ENCODE results near the gene DGKA. TPM values are rescaled to one million over a fixed set of nuclear protein-coding genes. Genes with fewer than 3 reads are reported as not detected.

The DGKA gene
- total RNA-seq, 1 donor from 2014 or later, result 27.0 TPM

DNA sequence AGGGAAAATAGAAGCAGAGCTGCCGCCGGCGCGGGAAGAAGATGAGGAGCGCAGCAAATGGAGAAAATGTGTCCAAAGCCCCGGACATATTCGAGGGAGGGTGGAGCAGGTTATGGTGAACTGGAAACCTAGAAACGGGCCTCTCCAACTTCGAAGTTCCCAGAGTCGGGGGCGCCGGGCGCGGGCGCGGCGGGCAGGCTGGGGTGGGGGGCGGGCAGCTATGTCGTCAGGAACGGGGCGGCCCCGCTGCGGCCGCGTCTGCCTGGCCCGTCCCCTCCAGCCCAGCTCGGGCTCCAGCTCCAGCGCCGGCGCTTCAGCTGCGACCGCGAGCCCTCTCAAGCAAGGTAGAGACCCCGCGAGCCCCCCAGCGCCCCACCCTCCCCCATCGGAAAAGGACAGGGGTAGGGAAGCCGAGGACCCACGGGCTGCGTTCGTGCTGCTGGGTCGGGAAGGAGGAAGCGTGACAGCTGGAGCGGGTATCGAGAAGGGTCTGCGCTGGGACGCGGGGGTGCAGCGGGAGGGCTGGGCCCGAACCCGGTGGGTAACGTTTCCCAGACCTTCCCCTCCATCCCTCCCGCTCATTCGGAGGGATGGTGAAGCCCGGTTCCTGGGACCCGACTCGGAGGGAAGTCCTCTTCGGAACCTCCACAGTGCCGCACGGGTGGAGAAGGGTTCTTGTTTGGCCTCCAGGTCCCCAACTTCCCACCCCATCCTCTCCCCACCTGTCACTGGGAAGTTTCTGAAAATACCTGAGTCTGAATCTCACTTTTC, 1.0 kb downstream of the DGKA start:
- Histone ChIP-seq H3K4me2 (peak overlapping the region; percentile 97), H3K9me3 (ENCODE audit: low read depth) (no peaks in the 10 kb centered on the region), H3K9ac (peak overlapping the region; percentile 33), H3K4me1 (no peaks in the 10 kb centered on the region), H3K27ac (no peak overlapping the region), H3K79me2 (ENCODE audit: low read depth) (peaks cover 11% of the 10 kb centered on the region), H3F3A (ENCODE audit: low read depth) (peaks cover 37% of the 10 kb centered on the region), H3K4me3 (peak overlapping the region; percentile 71), H3K27me3 (peaks cover 45% of the 10 kb centered on the region), H2AFZ (replicated peaks) (peak overlapping the region; percentile 95), H3K36me3 (no peaks in the 10 kb centered on the region), H4K20me1 (ENCODE audit: low read depth) (no peaks in the 10 kb centered on the region)
- Mint-ChIP-seq H3K27ac (peak overlapping the region; percentile 67), H3K4me1 (peaks cover 22% of the 10 kb centered on the region), H3K36me3 (no peaks in the 10 kb centered on the region), H3K4me3 (peak overlapping the region; percentile 89), H3K9me3 (no peaks in the 10 kb centered on the region), H3K27me3 (ENCODE audit: insufficient read depth, low read depth) (peaks cover 27% of the 10 kb centered on the region)
- TF ChIP-seq EZH2phosphoT487 (IDR thresholded peaks at IDR 0.05) (peak; percentile 38), CTCF (IDR thresholded peaks at IDR 0.05) (no peak), EZH2 (IDR thresholded peaks at IDR 0.05) (peak; percentile 52)
- peak; percentile 78 for DNase-seq (ENCODE audit: low spot score)

DNA sequence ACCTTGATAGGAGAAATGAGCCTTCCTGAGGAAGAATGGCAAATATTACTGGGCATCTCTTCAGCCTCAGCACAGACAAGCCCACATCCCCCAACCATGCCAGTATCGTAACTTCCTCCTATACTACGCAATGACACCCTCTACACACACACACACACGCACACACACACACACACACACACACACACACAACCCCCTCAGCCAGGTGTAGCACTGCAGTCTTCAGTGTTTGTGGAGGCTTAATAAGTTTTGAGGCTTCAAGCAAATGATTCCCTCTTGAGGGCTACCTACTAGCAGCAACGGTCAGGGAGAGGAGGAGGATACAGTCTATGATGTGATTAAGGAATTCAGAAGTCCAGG, 1.6 kb downstream of the DGKA start:
- Histone ChIP-seq H3K9ac (no peak overlapping the region), H3K36me3 (no peaks in the 10 kb centered on the region), H3K27ac (no peak overlapping the region), H4K20me1 (ENCODE audit: low read depth) (no peaks in the 10 kb centered on the region), H3K4me1 (no peaks in the 10 kb centered on the region), H3K27me3 (peaks cover 45% of the 10 kb centered on the region), H2AFZ (replicated peaks) (peak overlapping the region; percentile 95), H3K4me3 (peak overlapping the region; percentile 71), H3K79me2 (ENCODE audit: low read depth) (peaks cover 6% of the 10 kb centered on the region), H3K9me3 (ENCODE audit: low read depth) (no peaks in the 10 kb centered on the region), H3K4me2 (peak overlapping the region; percentile 97), H3F3A (ENCODE audit: low read depth) (peaks cover 31% of the 10 kb centered on the region)
- TF ChIP-seq EZH2 (IDR thresholded peaks at IDR 0.05) (peak; percentile 12), CTCF (IDR thresholded peaks at IDR 0.05) (no peak), EZH2phosphoT487 (IDR thresholded peaks at IDR 0.05) (no peak)
- peak overlapping the region; percentile 89 for H3K4me3 Mint-ChIP-seq
- H3K9me3 Mint-ChIP-seq, result no peaks in the 10 kb centered on the region
- DNase-seq (ENCODE audit: low spot score), result no peak
- H3K27ac Mint-ChIP-seq, result no peak overlapping the region
- H3K36me3 Mint-ChIP-seq, result no peaks in the 10 kb centered on the region
- H3K4me1 Mint-ChIP-seq, result peaks cover 22% of the 10 kb centered on the region
- H3K27me3 Mint-ChIP-seq (ENCODE audit: insufficient read depth, low read depth), result peaks cover 28% of the 10 kb centered on the region

GRCh38 chr12:55933169-55933798, 2.3 kb downstream of the DGKA start:
- H3K4me1 ChIP-seq, result no peaks in the 10 kb centered on the region
- H3K27ac ChIP-seq, result no peak overlapping the region
- no peaks in the 10 kb centered on the region for H3K9me3 ChIP-seq (ENCODE audit: low read depth)
- Mint-ChIP-seq H3K9me3 (no peaks in the 10 kb centered on the region), H3K27ac (no peak overlapping the region), H3K4me3 (peak overlapping the region; percentile 89), H3K4me1 (peaks cover 22% of the 10 kb centered on the region), H3K36me3 (no peaks in the 10 kb centered on the region), H3K27me3 (ENCODE audit: insufficient read depth, low read depth) (peaks cover 29% of the 10 kb centered on the region)
- no peaks in the 10 kb centered on the region for H4K20me1 ChIP-seq (ENCODE audit: low read depth)
- H3F3A ChIP-seq (ENCODE audit: low read depth), result peaks cover 24% of the 10 kb centered on the region
- no peak overlapping the region for H3K9ac ChIP-seq
- TF ChIP-seq CTCF (IDR thresholded peaks at IDR 0.05) (no peak), EZH2phosphoT487 (IDR thresholded peaks at IDR 0.05) (no peak), EZH2 (IDR thresholded peaks at IDR 0.05) (no peak)
- H2AFZ ChIP-seq (replicated peaks), result no peak overlapping the region
- H3K27me3 ChIP-seq, result peaks cover 45% of the 10 kb centered on the region
- DNase-seq (ENCODE audit: low spot score), result no peak
- peaks cover 6% of the 10 kb centered on the region for H3K79me2 ChIP-seq (ENCODE audit: low read depth)
- no peak overlapping the region for H3K4me3 ChIP-seq
- H3K4me2 ChIP-seq, result no peak overlapping the region
- H3K36me3 ChIP-seq, result no peaks in the 10 kb centered on the region
